ENCODE results near the gene TENT5C. TPM values are rescaled to one million over a fixed set of nuclear protein-coding genes. Genes with fewer than 3 reads are reported as not detected.

TENT5C gene
- total and polyA plus RNA-seq, 7 donors, result 1.5 to 31.4 (median 9.7) TPM

- intact Hi-C loops (cut with DNase I), result no loop called here
These were observed 8.3 kb downstream of the TENT5C start for GRCh38 chr1:117613969-117614729.

GRCh38 chr1:117615474-117615873 lies 9.6 kb downstream of the TENT5C start:
- intact Hi-C loops (cut with DNase I), result no loop called here
- ATAC-seq, result no peak

More at GRCh38 chr1:117613969-117614729, 8.3 kb downstream of the TENT5C start:
- H3K9me3 ChIP-seq, result no peaks in the 10 kb centered on the region
- peak overlapping the region; percentile 27 for H3K4me3 ChIP-seq
- ATAC-seq (no peak), DNase-seq (no peak)
- H3K36me3 ChIP-seq (ENCODE audit: insufficient read depth in 1 of 2, low read depth in 1 of 2), result no peaks in the 10 kb centered on the region
- WGBS, 3 donors, result 47 to 74% (median 61%) methylated on average over 9 of the region's 9 CpGs
- H3K27ac ChIP-seq, result peak overlapping the region; percentile 71
- no peaks in the 10 kb centered on the region for H3K27me3 ChIP-seq (ENCODE audit: insufficient read depth in 3 of 3, low read length in 2 of 3)
- H3K4me1 ChIP-seq, result peaks cover 63% of the 10 kb centered on the region
- TF ChIP-seq CTCF (IDR thresholded peaks at IDR 0.05), result no peak

GRCh38 chr1:117616356-117616755 lies 10.5 kb downstream of the TENT5C start:
- no peaks in the 10 kb centered on the region for H3K27me3 ChIP-seq (ENCODE audit: insufficient read depth in 3 of 3, low read length in 2 of 3)
- no peak for TF ChIP-seq CTCF (IDR thresholded peaks at IDR 0.05)
- 77 to 82% (median 81%) methylated on average over 3 of the region's 3 CpGs for WGBS, 3 donors
- no peaks in the 10 kb centered on the region for H3K9me3 ChIP-seq
- no peak for DNase-seq
- H3K4me1 ChIP-seq, result peaks cover 52% of the 10 kb centered on the region
- H3K4me3 ChIP-seq, result no peak overlapping the region
- H3K36me3 ChIP-seq (ENCODE audit: insufficient read depth in 1 of 2, low read depth in 1 of 2), result no peaks in the 10 kb centered on the region
- ATAC-seq, result no peak
- peak overlapping the region; percentile 33 for H3K27ac ChIP-seq
- intact Hi-C loops (cut with DNase I), result no loop called here

More at GRCh38 chr1:117615474-117615873, 9.6 kb downstream of the TENT5C start:
- no peaks in the 10 kb centered on the region for H3K9me3 ChIP-seq
- H3K4me1 ChIP-seq, result peaks cover 61% of the 10 kb centered on the region
- peak overlapping the region; percentile 71 for H3K27ac ChIP-seq
- no peak for DNase-seq
- no peak for TF ChIP-seq CTCF (IDR thresholded peaks at IDR 0.05)
- H3K4me3 ChIP-seq, result no peak overlapping the region
- no peaks in the 10 kb centered on the region for H3K27me3 ChIP-seq (ENCODE audit: insufficient read depth in 3 of 3, low read length in 2 of 3)
- no peaks in the 10 kb centered on the region for H3K36me3 ChIP-seq (ENCODE audit: insufficient read depth in 1 of 2, low read depth in 1 of 2)
- 65 to 87% (median 69%) methylated on average over 3 of the region's 3 CpGs for WGBS, 3 donors

- Histone ChIP-seq H3K4me3 (no peak overlapping the region), H3K9me3 (no peaks in the 10 kb centered on the region), H3K27me3 (ENCODE audit: insufficient read depth in 3 of 3, low read length in 2 of 3) (no peaks in the 10 kb centered on the region), H3K27ac (peak overlapping the region; percentile 33), H3K4me1 (peaks cover 47% of the 10 kb centered on the region), H3K36me3 (ENCODE audit: insufficient read depth in 1 of 2, low read depth in 1 of 2) (no peaks in the 10 kb centered on the region)
- ATAC-seq (no peak), DNase-seq (no peak)
- intact Hi-C loops (cut with DNase I), result no loop called here
- WGBS, 3 donors, result 84 to 91% (median 85%) methylated on average over 6 of the region's 6 CpGs
- TF ChIP-seq CTCF (IDR thresholded peaks at IDR 0.05), result no peak
These were observed 11.1 kb downstream of the TENT5C start for GRCh38 chr1:117616967-117617366.
